Activated CD4-positive, alpha-beta T cell treated with anti-CD3 and anti-CD28 coated beads, Interleukin-2, amount 50 U/mL, for 16 hours (primary cell): ENCODE data around the gene IGF2BP2.

Experiments
- DNase-seq: peaks from one replicate; pipeline ENCODE4 v3.0.0-alpha.2; 2020

Gene IGF2BP2

GRCh38 chr3:185631108-185631507, 193.7 kb downstream of the IGF2BP2 start:
- no peak for DNase-seq

GRCh38 chr3:185630182-185630622, 194.6 kb downstream of the IGF2BP2 start:
- no peak for DNase-seq

- DNase-seq, result no peak
Measured at GRCh38 chr3:185629554-185630181, 195.2 kb downstream of the IGF2BP2 start.

- DNase-seq, result no peak
Measured at GRCh38 chr3:185625784-185626183, 199.1 kb downstream of the IGF2BP2 start.

GRCh38 chr3:185623939-185624665, 200.7 kb downstream of the IGF2BP2 start:
- DNase-seq, result no peak

- no peak for DNase-seq
Measured at GRCh38 chr3:185613016-185613415, 211.8 kb downstream of the IGF2BP2 start.

GRCh38 chr3:185606196-185606595, 218.6 kb downstream of the IGF2BP2 start:
- DNase-seq, result no peak

- no peak for DNase-seq
Measured at GRCh38 chr3:185605566-185605965, 219.3 kb downstream of the IGF2BP2 start.

- DNase-seq, result no peak
Measured at GRCh38 chr3:185595526-185595925, 229.3 kb downstream of the IGF2BP2 start.

- DNase-seq, result no peak
Measured at GRCh38 chr3:185594073-185594472, 230.8 kb downstream of the IGF2BP2 start.
